ENCODE measurements around the gene SERGEF. TPM values are rescaled to one million over a fixed set of nuclear protein-coding genes. Genes with fewer than 3 reads are reported as not detected.

SERGEF gene
- total and polyA plus RNA-seq, 2 of the 13 experiments (the other 11 are each of a cell fraction or from before 2014, with no cell fraction given): 54.5 to 114 TPM

- BruUV-seq (replicated peaks): no TSS peak
These were observed 125.1 kb downstream of the SERGEF start for GRCh38 chr11:17887779-17888178.

More at GRCh38 chr11:17887779-17888178, 125.1 kb downstream of the SERGEF start:
- no peak for FAIRE-seq
- H3K36me3 ChIP-seq (replicated peaks in 1 of 2; ENCODE audit: control insufficient read depth in 1 of 2, insufficient read depth in 2 of 2, low read length in 2 of 2): peaks cover 1 to 25% of the 10 kb centered on the region in 2 experiments; a peak in 4 of 5 replicates
- no peak overlapping the region for H2AFZ ChIP-seq (ENCODE audit: low read length)
- H3K4me3 ChIP-seq (replicated peaks in 1 of 3; ENCODE audit: insufficient read depth in 1 of 3, low read depth in 2 of 3, low read length in 3 of 3): no peak overlapping the region
- no peaks in the 10 kb centered on the region for H3K27me3 ChIP-seq (ENCODE audit: control insufficient read depth in 1 of 2, insufficient read depth in 2 of 2, low read length in 2 of 2)
- CTCF ChIA-PET (ENCODE audit: low intra/inter-chr PET ratio, low total read pairs): no interaction called here
- H3K4me2 ChIP-seq (ENCODE audit: low read depth, low read length): no peak overlapping the region
- DNase-seq (ENCODE audit: low spot score): no peak
- no peak for ATAC-seq
- no peaks in the 10 kb centered on the region for H3K79me2 ChIP-seq (ENCODE audit: insufficient read depth, low read length)
- POLR2A ChIA-PET: no interaction called here
- no peak for TF ChIP-seq ZNF639 (CRISPR knock-in tag; conservative IDR thresholded peaks at IDR 0.05)
- no peak for TF ChIP-seq ARNTL (CRISPR knock-in tag; IDR thresholded peaks at IDR 0.05)
- TF ChIP-seq ELF4 (CRISPR knock-in tag; IDR thresholded peaks at IDR 0.05; ENCODE audit: borderline replicate concordance): no peak
- no peak for TF ChIP-seq ZBTB3 (CRISPR knock-in tag; IDR thresholded peaks at IDR 0.05; ENCODE audit: borderline replicate concordance, low read depth)
- TF ChIP-seq MXI1 (IDR thresholded peaks at IDR 0.05; ENCODE audit: borderline replicate concordance, low read depth, low read length): no peak
- no peak for TF ChIP-seq ARNT2 (CRISPR knock-in tag; IDR thresholded peaks at IDR 0.05; ENCODE audit: low read depth)
- TF ChIP-seq GPBP1L1 (CRISPR knock-in tag; IDR thresholded peaks at IDR 0.05): no peak
- TF ChIP-seq TOE1 (CRISPR knock-in tag; IDR thresholded peaks at IDR 0.05): no peak
- no peak for TF ChIP-seq NCOA5 (CRISPR knock-in tag; IDR thresholded peaks at IDR 0.05)
- TF ChIP-seq MLLT10 (CRISPR knock-in tag; IDR thresholded peaks at IDR 0.05): no peak
- TF ChIP-seq, protein P1, sequence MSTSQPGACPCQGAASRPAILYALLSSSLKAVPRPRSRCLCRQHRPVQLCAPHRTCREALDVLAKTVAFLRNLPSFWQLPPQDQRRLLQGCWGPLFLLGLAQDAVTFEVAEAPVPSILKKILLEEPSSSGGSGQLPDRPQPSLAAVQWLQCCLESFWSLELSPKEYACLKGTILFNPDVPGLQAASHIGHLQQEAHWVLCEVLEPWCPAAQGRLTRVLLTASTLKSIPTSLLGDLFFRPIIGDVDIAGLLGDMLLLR (CRISPR knock-in tag; IDR thresholded peaks at IDR 0.05): no peak
- TF ChIP-seq TCF12 (IDR thresholded peaks at IDR 0.05): no peak
- no peak for TF ChIP-seq TCF12 (CRISPR knock-in tag; IDR thresholded peaks at IDR 0.05)
- TF ChIP-seq KMT2A (CRISPR knock-in tag; IDR thresholded peaks at IDR 0.05): no peak
- no peak for TF ChIP-seq ZNF660 (CRISPR knock-in tag; IDR thresholded peaks at IDR 0.05; ENCODE audit: borderline replicate concordance, low read depth)
- no peak for TF ChIP-seq SRSF4 (IDR thresholded peaks at IDR 0.05; ENCODE audit: low read depth, low read length, poor library complexity, severe bottlenecking)
- TF ChIP-seq, protein P2, sequence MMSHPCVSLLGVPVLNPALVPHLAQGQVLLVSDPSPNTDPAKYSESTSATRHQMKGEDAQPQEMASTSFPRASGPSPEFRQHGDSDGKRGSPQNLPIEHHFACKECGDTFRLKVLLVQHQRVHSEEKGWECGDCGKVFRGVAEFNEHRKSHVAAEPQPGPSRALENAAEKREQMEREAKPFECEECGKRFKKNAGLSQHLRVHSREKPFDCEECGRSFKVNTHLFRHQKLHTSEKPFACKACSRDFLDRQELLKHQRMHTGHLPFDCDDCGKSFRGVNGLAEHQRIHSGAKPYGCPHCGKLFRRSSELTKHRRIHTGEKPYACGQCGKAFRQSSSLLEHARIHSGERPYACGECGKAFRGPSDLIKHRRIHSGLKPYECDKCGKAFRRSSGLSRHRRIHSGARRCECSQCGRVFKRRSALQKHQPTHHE (CRISPR knock-in tag; IDR thresholded peaks at IDR 0.05; ENCODE audit: borderline replicate concordance): no peak
- no peak for TF ChIP-seq DNMT1 (CRISPR knock-in tag; IDR thresholded peaks at IDR 0.05)
- TF ChIP-seq, protein P3, sequence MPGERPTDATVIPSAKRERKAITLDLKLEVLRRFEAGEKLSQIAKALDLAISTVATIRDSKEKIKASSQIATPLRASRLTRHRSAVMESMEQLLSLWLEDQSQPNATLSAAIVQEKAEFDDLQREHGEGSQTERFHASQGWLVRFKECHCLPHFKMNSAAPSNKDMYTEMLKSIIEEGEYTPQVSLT (CRISPR knock-in tag; IDR thresholded peaks at IDR 0.05; ENCODE audit: borderline replicate concordance, low read depth): no peak
- in situ Hi-C loops (cut with HindIII; ENCODE audit: extremely low pct_ligation_motif_present, low pct_unique_long_range_greater_than_20kb) (no loop called here), intact Hi-C loops (cut with micrococcal nuclease; ENCODE audit: unreplicated experiment) (no loop called here)
- no peaks in the 10 kb centered on the region for H4K20me1 ChIP-seq (ENCODE audit: insufficient read depth, low read length)
- WGBS (ENCODE audit: low lambda C conversion rate): 100% methylated on average over 10 of the region's 11 CpGs
- H3K27ac ChIP-seq (ENCODE audit: extremely low read length, insufficient read depth, low read length): no peak overlapping the region
- no peaks in the 10 kb centered on the region for H3K9me3 ChIP-seq (ENCODE audit: low read length)
- H3K4me1 ChIP-seq (ENCODE audit: insufficient read depth, low read length): no peaks in the 10 kb centered on the region
- no peak overlapping the region for H3K9ac ChIP-seq (ENCODE audit: insufficient read depth, low read depth, low read length)
